ENCODE results near the gene SYS1.

SYS1 gene

DNA sequence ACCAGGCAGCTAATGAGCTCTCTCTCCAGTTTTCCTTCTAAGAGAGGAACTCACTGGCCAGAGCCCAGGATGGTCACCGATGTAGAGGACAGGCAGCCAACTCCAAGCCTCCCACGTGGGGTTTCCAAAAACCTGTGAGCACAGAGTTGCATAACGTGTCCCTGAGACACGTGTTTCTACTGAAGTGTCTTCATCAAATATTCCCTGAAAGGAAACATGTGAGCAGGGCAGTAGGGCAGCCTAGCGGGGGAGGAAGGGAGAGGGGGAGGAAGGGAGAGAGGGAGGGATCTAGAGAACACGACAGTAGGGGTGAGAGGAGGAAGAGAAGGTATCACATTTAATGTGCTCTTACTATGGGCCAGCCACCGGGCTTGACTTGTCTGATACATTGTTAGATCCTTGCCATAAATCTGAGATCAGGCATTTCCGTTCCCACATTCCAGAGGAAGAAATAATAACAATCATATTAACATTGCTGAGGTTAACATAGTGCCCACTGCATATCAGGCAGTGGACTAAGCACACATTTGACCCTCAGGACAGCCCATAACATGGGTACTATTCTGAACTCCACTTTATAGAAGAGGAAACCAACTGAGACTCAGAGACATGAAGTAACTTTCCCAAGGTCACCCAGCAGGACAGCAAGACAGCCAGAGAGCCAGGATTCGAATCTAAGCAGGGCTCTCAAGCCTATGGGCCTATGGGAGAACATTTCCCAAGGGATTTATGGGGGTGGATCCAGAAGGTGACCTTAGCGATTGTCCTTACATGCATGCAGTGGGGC, 4.5 kb upstream of the SYS1 start:
- peak; percentile 59 for DNase-seq

DNA sequence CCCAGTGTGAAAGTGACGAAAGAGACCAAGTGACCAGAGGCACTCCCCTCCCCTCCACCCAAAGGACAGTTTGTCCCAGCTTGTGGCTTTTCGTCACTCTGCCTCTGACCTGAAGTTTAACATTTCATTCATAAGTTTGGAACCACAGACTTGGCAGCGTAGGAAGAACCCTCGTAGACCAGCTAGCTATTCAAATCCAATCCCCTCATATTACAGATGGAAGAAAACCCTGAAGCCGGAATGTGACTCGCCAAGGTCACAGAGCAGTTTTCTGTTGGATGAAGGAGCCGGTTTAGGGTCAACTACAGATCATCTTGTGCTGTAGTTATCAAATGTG, 3.9 kb upstream of the SYS1 start:
- peak; percentile 23 for DNase-seq

DNA sequence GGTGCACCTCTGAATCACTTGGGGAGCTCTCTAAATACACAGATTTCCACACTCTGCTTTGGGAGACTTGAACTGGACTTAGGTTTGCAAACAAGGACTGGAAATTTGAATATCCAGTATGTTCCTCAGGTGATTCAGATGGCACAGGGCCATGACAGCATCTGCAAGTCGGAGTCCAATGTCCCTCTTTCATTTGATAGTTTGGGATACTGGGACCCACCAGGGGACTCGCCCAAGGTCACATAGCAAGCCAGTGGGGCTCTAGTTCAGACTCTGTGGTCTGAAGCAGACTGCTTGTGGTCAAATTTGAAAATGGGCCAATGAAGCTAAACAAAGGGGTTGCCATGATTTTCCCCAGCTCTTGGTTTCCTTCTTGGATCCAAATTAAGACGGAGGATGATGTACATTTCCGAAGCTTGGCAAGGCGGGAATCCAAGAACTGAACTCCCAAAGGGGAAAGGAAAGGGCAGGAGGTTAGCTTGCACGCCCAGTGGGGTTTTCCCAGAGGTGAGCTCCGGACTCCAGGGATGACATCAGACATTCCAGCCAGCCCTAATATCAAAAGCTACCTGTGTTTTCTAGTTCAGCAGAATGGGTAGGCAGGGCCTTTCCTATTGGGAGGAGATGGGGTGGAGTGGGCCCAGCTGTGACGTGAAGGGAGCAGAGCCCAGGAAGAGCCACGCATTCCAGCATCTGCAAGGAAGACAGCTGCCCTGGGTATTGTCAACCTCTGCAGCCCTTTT, 3.4 kb upstream of the SYS1 start:
- DNase-seq, result no peak

DNA sequence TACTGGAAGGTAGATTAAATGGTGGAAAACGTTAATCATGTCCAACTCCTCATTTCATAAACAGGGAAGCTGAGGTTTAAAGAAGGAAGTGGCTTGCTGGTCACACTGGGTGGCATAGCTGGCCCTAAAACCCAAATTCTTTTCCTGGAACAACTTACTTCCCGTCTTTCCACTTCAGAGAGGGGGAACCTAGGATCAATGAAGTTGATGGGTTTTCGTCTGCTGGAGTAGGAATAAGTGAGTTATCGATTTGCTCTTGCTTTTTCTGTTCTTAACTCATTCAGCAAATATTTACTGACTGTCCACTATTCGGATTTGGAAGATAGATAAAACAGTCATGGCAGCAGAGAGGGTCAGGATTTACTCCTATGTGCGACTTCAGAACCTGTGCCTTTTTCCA, 1.2 kb upstream of the SYS1 start:
- peak; percentile 52 for DNase-seq

DNA sequence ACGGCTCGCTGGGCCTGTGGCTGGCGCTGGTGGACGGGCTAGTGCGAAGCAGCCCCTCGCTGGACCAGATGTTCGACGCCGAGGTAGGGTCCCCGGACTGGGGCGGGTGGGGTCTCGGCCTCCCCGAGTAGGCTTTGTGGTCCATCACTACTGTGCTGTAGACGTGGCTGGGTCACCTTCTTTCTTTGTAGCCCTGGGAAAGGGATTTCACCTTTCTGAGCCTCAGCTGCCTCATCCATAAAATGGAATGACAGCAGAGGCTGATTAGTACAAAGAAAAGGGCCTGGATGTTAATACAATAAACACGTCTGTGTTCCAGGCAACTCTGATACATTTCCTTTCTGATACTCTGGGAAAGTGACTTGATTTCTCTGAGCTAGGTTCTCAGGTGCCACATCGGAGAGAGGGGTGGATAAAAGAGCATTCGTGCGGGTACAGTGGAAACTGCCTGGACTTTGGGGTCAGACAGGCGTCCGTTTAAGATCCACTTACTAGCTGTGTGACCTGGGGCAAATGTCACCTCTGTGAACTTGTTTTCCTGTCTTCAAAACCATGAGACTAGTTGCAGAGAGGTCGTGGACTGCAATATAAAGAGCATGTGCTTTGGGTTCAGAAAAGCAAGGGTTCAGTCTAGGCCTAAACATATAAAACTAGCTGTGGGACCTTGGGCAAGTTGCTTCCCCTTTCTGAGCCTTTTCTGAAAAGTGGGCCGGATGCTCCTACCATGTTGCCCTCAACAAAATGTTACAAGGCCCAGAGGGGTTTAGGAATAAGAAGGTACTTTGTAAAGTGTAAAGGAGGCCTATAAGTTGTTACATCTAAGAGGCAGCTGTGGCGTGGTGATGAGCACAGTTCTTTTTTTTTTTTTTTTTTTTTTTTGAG, 896 bp downstream of the SYS1 start:
- no peak for DNase-seq

DNA sequence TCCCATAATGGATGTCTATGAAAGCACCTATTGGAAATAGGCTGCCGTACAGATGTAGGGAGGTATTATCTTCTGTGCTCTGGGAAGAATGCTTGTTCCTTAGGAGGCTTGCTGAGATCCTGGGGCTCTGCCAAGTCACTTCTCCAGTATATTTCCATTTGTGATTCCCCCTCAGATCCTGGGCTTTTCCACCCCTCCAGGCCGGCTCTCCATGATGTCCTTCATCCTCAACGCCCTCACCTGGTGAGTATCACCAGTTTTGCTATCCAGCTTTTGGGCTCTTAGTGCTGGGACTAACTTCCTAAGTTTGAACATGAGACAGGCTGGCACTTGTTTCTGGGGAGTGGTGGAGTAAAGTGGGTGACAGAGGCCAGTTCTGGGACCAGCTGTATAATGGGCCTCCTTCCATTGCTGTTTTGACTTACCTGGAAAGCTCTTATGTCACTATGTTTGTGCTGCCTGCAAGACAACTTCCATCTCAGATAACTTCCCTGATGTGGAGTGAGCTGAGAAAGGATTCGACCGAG, 2.6 kb downstream of the SYS1 start:
- no peak for DNase-seq

DNA sequence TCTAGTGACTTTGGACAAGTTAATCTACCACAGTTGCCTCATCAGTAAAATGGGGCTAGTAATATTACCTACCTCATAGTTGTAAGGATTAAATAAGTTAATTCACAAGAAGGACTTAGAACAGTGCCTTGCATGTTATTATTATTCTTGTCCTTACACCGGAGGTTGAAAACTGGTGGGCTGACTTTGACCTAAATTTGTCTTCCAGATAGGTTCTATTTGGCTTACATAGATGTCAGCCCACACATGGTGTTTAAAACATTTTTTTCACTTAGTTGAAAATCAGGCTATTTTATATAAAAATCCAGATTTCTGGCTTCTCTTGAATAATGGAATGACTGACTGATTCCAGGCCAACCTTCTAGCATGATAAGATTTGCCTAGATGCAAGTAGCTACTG, 3.2 kb downstream of the SYS1 start:
- DNase-seq, result no peak

DNA sequence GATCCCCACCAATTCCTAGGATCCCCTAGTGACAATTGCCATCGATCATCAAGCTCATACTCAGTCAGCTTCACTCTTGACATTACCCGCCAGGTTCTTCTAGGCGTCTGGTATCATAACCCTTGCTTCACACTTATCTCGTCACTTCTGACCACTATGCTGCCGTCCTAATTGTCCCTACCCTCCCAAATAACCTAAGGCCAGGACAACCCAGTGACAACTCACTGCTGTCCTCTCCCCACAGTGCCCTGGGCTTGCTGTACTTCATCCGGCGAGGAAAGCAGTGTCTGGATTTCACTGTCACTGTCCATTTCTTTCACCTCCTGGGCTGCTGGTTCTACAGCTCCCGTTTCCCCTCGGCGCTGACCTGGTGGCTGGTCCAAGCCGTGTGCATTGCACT, 3.7 kb downstream of the SYS1 start:
- DNase-seq, result no peak

DNA sequence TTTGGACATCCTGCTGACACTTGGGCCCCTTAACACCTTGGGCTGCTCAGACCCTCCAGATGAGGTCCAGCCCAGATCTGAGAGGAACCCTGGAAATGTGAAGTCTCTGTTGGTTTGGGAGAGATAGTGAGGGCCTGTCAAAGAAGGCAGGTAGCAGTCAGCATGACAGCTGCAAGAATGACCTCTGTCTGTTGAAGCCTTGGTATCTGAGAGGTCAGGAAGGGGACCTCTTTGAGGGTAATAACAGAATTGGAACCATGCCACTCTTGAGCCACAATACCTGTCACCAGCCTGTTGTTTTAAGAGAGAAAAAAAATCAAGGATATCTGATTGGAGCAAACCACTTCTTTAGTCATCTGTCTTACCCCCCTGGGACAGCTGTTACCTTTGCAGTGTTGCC, 4.2 kb downstream of the SYS1 start:
- no peak for DNase-seq

DNA sequence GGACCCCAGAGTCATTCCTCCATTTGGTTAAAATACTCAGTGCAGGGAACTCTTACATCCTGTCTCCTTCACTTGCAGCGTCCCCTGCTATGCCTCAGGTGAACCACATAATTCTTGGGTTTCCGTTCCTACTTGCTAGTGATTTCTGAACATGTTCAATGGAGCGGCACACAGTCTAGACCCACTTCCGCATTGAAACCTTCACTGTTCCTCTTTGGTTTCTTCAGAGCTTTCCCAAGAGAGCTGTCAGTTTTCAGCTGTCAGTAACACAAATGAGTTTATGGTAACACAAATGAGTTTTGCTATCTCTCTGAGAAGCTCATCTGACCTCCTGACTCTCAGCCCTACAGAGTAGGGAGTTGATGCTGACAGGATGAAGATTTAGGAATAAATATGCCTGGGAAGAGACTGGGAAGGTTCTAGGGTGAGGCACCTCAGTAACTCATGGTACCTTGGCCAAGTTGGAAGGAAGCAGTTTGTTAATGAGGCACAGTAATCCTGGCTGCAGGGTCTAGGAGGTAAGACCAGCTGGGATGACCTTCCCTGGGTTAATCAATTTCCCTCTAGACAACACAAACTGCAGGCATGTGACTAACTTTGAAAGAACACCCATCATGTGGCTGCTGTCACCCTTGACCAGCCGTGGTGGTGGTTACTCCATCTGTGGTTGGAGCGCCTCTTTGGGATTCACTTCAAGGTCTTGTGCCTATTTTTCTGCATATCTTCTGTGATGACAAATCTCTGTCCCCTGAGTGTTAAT, 5.4 kb downstream of the SYS1 start:
- peak; percentile 95 for DNase-seq

DNA sequence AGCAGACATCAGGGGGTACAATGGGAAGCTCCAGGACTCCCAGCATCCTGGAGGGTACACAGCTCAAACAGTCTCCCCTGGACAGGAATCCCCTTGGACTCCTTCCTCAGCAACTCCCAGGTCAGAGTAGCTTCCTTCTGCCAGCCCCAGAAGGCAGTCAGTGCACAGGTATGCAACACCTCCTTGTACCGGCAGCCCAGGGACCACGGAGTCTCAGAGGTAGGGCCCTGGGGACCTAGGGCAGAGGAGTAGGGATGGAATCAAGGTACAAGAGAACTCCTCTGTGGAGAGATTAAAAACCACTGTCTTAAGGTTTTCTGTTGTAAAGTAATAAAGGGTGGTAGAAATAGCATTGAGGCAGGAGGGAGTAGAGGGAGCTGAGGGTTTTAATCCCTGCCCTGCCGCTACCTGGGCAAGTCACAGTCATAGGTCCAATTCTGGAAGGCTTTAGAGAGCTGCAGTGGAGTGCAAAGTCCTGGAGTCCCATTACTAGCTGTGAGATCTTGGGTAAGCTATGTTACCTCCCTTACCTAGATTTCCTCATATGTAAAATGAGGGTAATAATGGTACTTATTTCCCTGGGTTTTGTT, 7.7 kb downstream of the SYS1 start:
- no peak for DNase-seq

DNA sequence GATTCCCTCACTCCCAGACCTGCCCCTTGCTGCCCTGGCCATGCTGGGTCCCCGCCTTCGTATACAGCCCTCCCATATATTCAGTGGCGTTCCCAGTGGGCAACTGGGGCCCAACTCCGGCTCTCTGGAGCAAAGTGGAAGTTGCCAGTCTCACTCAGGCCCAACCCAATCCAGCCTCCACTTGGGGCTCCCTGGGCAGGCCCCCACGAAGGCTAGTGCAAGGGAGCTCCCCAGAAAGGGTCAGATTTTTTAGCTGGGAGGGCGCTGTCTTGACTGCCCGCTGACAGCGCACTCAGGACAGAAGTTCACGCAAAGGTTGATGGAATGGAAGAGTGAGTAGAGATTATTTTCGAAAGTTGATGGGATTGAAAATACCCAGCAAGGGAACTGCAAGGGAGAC, 9.3 kb downstream of the SYS1 start:
- DNase-seq, result no peak

DNA sequence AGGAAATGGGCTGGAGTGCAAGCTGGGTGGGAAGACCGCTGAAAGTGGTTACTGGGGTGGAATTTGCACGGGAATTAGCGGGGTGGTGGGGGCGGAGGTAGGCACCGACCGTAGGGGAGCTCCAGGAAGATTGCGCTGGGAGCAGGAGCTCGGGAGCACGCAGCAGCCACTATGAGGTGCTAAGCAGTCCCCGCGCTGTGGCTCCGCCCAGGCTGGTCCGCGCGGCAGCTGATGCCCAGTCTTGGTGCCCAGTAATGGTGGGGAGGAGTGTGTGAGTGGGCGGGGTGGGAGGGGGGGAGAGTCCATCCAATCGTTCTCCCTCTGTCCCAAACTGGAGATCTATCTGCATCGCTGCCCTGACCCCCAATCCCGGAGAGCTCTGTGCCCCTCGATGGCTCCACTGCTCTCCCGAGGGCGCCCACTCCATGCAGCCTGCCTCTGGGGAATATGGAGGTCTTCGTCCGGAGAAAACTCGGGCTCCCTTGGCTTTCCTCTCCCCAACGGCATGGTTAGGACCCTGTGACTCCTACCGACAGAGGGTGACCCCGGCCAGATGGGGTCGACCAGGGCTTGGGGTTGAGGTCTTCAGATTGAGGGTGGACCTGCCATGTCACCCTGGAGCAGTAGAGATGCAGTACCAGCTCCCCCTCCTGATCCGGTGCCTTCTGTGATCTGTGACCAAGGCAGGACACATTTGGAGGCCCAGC, 9.8 kb downstream of the SYS1 start:
- no peak for DNase-seq

DNA sequence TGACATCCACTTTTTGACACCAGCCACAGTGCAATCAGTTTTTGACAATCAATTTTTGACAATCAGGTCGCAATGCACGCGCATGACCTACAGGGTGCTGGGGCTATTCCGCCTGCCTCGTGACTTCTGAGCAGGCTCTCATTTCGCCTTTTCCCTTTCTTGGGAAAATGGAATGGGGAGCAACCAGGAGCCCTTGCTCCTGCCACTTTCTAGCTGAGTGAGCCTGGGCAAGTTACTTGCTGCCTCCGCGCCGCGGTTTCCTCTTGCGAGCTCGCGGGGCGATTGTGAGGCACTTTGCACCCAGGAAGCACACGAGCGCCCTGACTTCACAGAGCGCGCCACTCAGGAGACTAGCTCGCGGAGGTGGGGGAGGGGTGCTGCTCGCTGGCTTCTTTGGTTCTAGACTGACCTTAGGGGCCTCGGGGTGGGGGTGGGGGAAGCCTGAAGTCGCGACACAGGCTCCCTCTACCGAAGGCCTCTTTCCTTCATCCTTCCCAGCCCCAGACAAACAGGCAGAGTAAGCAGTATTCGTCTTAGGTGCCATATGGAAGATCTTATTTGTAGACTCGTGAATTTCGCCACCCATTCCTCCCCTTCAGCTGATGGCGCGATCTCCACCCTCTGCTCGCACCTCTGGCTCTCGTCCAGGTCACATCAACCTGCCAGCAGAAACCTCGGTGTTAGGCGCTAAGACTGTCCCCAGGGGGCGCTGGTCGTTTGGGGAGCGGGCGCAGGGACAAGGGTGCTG, 10.6 kb downstream of the SYS1 start:
- peak; percentile 58 for DNase-seq

DNA sequence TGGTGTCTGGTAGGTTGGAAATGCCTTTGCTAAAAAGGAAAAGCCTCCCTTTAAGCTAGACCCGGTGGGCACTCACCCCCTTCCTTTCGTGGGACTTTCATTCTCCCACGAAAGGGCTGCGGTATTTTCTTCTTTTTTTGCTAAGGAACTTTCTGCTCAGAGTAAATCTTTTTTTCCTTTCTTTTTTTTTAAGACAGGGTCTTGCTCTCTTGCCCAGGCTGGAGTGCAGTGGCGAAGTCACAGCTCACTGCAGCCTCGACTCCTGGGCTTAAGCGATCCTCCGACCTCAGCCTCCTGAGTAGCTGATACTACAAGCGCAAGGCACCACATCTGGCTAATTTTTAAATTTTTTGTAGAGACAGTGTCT, 11.1 kb downstream of the SYS1 start:
- no peak for DNase-seq

DNA sequence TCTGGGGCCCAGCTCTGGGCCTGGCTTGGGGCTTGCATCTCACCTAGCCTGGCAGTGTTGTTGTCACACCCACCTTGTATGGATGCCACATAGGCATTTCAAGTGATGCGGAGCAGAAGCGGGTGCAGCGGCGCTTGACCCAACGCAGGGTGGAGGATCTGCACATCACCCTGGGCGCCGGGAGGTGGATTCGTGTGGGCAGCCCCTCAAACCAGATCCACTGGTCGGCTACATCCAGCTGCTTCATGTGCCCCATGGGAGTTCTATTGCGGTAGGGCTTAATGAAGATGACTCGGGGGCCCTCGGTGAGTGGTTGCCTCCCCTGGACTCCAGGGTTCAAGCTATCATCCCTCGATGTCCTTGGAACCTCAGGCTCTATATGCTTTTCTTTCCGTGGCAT, 12.0 kb downstream of the SYS1 start:
- no peak for DNase-seq

DNA sequence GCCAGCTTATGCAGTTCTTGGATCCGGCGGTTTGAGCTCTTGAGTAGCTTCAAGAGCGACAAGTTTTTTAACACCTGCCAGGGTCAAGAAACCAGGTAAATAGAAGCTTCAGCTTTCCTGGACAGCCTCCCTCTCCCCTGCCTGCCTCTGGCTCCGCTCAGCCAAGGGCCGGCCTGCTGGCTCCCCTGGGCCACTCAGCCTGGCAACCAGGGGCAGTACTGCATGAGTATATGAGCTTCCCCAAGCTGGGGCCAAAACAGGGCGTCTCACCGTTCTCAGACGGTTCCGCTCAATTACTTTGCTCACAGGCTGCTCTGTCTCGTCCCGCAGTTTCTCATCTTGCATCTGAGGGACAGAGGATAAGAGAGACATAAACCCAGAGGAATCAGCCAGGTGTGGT, 14.3 kb downstream of the SYS1 start:
- no peak for DNase-seq

DNA sequence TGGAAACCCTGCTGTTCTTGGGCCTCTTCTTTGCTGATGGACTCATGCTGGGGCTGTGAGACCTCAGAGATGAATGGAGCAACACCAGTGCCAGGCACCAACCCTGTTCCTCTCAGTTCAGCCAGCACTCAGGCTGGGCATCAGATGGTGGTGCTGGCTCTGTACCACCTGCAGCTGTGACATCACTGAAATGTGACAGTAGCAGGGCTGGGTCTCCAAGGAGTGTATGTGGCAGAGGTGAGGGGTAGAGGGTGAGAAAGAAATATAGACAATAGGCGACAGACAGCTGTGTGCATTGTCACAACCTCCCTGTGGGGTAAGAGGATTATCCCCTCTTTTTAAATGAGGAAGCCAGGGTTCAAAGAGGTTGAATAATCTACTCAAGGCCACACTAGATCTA, 15.2 kb downstream of the SYS1 start, which contains the start of gene TP53TG5:
TSS of gene TP53TG5 (minus strand) at position 135 of the 400 bp plus-strand sequence. CDS start at position 46, 89 bp downstream.
- DNase-seq, result peak; percentile 19

DNA sequence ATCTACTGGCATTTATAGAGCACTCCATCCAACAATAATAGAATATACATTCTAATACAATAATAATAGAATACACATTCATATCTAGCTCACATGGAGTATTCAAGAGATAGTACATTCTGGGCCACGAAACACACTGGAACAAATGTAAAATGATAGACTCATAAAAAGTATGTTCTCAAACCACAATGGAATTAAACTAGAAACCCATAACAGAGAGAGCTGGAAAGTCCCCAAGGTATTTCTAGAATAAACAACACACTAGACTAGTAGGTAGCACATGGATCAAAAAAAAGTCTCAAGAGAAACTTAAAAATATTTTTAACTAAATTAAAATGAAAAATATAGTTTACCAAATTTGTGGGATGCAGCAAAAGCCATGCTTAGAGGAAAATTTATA, 24.3 kb downstream of the SYS1 start:
- no peak for DNase-seq

DNA sequence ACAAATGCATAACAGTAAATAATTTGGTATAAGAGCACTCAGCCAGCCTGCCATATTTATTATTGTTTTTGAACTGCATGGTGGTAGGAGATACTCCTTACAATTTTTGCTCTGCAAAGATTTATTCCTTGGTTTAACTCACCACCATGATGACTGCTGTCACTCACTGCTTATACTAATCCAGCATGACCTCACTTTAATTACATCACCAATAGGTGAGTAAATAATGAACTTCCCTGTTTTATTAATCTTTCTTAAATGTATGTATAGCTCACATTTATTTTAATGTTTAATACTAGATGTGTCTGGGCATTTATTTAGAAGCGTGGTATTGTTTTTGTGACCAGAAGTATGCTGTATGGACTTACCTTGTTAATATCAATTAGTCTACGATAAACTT, 28.0 kb downstream of the SYS1 start:
- DNase-seq, result no peak

DNA sequence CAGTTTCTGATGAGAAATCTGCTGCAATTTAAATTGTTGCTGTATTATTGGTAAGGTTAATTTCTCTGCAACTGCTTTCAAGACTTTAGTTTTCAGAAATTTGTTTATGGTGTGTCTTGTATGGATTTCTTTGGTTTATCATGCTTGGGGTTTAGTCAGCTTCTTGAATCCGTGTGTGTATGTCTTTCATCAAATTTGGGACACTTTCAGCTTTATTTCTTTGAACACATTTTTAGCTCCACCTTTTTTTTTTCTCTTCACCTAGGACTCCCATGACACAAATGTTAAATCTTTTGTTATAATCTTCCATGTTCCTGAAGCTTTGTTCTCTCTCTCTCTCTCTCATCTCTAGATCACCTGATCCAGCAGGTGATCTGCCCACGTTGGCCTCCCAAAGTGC, 28.6 kb downstream of the SYS1 start:
- no peak for DNase-seq

All from MV-4-11 (cell line).